ENCODE measurements around the gene PRDM5. TPM values are rescaled to one million over a fixed set of nuclear protein-coding genes. Genes with fewer than 3 reads are reported as not detected.

PRDM5 gene
- total and polyA plus RNA-seq, 9 of the 15 experiments (the other 6 are each of a cell fraction or from before 2014, with no cell fraction given) = not detected

DNA sequence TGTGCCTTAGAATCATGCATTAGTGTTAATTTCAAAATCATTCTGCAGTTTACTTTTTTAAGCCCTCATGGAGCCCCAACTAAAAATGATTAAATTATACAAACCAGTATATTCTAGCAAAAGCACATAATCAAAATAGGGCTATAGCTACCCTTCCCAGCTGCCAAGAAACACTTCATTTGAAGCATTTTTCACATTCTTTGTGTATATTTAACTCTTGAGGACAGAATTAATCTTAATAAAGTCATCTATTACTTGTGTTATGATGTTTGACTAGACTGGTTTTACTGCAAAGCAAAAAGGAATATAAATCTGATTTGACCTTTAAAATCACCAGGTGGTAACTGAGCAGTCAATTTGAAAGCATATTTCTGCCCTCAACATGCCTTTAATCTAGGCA is 145.1 kb downstream of the PRDM5 start:
- no peak for DNase-seq (ENCODE audit: extremely low read depth in 1 of 4, low spot score in 3 of 4)
- no peak overlapping the region for H3K4me3 ChIP-seq
- BruUV-seq (replicated peaks) = no TSS peak
- POLR2A ChIA-PET = no interaction called here
- H3K27ac ChIP-seq (ENCODE audit: extremely low read depth, low read depth, low read length) = no peak overlapping the region
- FAIRE-seq = no peak
- CTCF ChIA-PET (ENCODE audit: low intra/inter-chr PET ratio) = no interaction called here
- H3K9me3 ChIP-seq (replicated peaks; ENCODE audit: control insufficient read depth, insufficient read depth, low read depth, low read length) = no peaks in the 10 kb centered on the region
- H4K20me1 ChIP-seq (replicated peaks; ENCODE audit: control insufficient read depth, insufficient read depth, low read length) = no peaks in the 10 kb centered on the region
- H3K4me1 ChIP-seq (replicated peaks in 1 of 2; ENCODE audit: control insufficient read depth in 2 of 2, insufficient read depth in 2 of 2, low read length in 2 of 2) = no peaks in the 10 kb centered on the region
- H3K36me3 ChIP-seq (ENCODE audit: control insufficient read depth, insufficient read depth, low read length) = no peaks in the 10 kb centered on the region
- no peak overlapping the region for H3K9ac ChIP-seq (ENCODE audit: insufficient read depth in 1 of 2, low read depth in 2 of 2, low read length in 2 of 2)
- no peaks in the 10 kb centered on the region for H3K27me3 ChIP-seq (ENCODE audit: control insufficient read depth in 2 of 2, insufficient read depth in 2 of 2, low read length in 2 of 2)
- TF ChIP-seq RFX7 (CRISPR knock-in tag; IDR thresholded peaks at IDR 0.05) = no peak
- no peak for TF ChIP-seq UBTF (IDR thresholded peaks at IDR 0.05; ENCODE audit: borderline replicate concordance in 1 of 2, low read depth in 2 of 2, low read length in 2 of 2)
- no peak for TF ChIP-seq GABPB1 (CRISPR knock-in tag; IDR thresholded peaks at IDR 0.05)
- no peak for TF ChIP-seq U2AF1 (optimal IDR thresholded peaks at IDR 0.05; ENCODE audit: low read depth, low read length)
- no peak for TF ChIP-seq BCLAF1 (IDR thresholded peaks at IDR 0.05; ENCODE audit: borderline replicate concordance in 1 of 2, control insufficient read depth in 1 of 2, low read depth in 2 of 2, low read length in 1 of 2)
- TF ChIP-seq TAF1 (IDR thresholded peaks at IDR 0.05; ENCODE audit: control insufficient read depth, extremely low read depth, insufficient read depth, low read length, severe bottlenecking) = no peak
- TF ChIP-seq TCF7 (IDR thresholded peaks at IDR 0.05; ENCODE audit: borderline replicate concordance) = no peak
- TF ChIP-seq BCL6 (CRISPR knock-in tag; IDR thresholded peaks at IDR 0.05) = no peak
- no peak for TF ChIP-seq FOXK1 (CRISPR knock-in tag; IDR thresholded peaks at IDR 0.05; ENCODE audit: borderline replicate concordance)
- no peak for TF ChIP-seq EHMT2 (IDR thresholded peaks at IDR 0.05)
- no peak for TF ChIP-seq SRF (CRISPR knock-in tag; IDR thresholded peaks at IDR 0.05)
- H2AFZ ChIP-seq (ENCODE audit: low read depth, low read length) = no peak overlapping the region
- in situ Hi-C loops (cut with MboI) (no loop called here), intact Hi-C loops (cut with micrococcal nuclease) (no loop called here)
- H3K4me2 ChIP-seq (ENCODE audit: insufficient read depth, low read length) = no peak overlapping the region
- no peaks in the 10 kb centered on the region for H3K9me1 ChIP-seq (ENCODE audit: control insufficient read depth, insufficient read depth, low read length)
- ATAC-seq = no peak
- H3K79me2 ChIP-seq (ENCODE audit: control insufficient read depth, insufficient read depth, low read length) = no peaks in the 10 kb centered on the region
